Peyer's patch (tissue), 4 donors: ENCODE data around the gene POLR3K. TPM values are rescaled to one million over a fixed set of nuclear protein-coding genes. Genes with fewer than 3 reads are reported as not detected.

Source experiments
- DNase-seq, 3 donors: peaks; one replicate each; pipeline ENCODE4 v3.0.0-alpha.2; 2017 to 2019
- H3K27ac ChIP-seq, 4 donors: fragments of 200-600 bp; sonication (generic); one replicate each; pipeline ENCODE4 v1.5.1; 2016 to 2019
- H3K27me3 ChIP-seq, 2 donors: fragments of 200-600 bp; sonication (generic); one replicate each; pipeline ENCODE4 v1.5.1; 2019
- H3K36me3 ChIP-seq, 3 donors: fragments of 200-600 bp; sonication (generic); one replicate each; pipeline ENCODE4 v1.5.1; 2016 to 2019
- H3K4me1 ChIP-seq, 4 donors: fragments of 200-600 bp; sonication (generic); one replicate each; pipeline ENCODE4 v1.5.1; 2016 to 2019
- H3K4me3 ChIP-seq, 4 donors: fragments of 200-600 bp; sonication (generic); 1 replicate in 3 of 4; 2 replicates in 1 of 4; pipeline ENCODE4 v1.5.1; 2016 to 2019; ENCODE audit warnings: mild to moderate bottlenecking in 1 of 4
- H3K9me3 ChIP-seq, 4 donors: fragments of 200-600 bp; sonication (generic); one replicate each; pipeline ENCODE4 v1.5.1; 2016 to 2019; ENCODE audit warnings: mild to moderate bottlenecking in 1 of 4
- CTCF ChIP-seq, 6 experiments: fragments of 450-650 bp in 4 of 6; fragments of 200-600 bp in 2 of 6; sonication (generic) in 1 of 6; IDR thresholded peaks; one replicate each; pipeline ENCODE4 v1.5.1; 2017 to 2019; ENCODE audit warnings: antibody characterized with exemption in 6 of 6, mild to moderate bottlenecking in 3 of 6, moderate library complexity in 1 of 6
- POLR2A ChIP-seq, 2 donors: fragments of 450-650 bp; IDR thresholded peaks; one replicate each; pipeline ENCODE4 v1.5.1; 2017; ENCODE audit warnings: antibody characterized with exemption in 2 of 2, mild to moderate bottlenecking in 2 of 2, moderate library complexity in 2 of 2
- total RNA-seq, 4 donors: library from RNA; depleted of rRNA; stranded (reverse); fragments of >200 nt; gene quantifications; one replicate each; pipeline ENCODE4 v1.1.0, GENCODE V29; 2016

POLR3K gene
- total RNA-seq, 4 donors from 2014 or later: 2.5 to 6.3 (median 3.3) TPM

- no peaks in the 10 kb centered on the region for H3K27me3 ChIP-seq
- peaks cover 0 to 50% (median 19%) of the 10 kb centered on the region in 4 donors for H3K4me1 ChIP-seq
- H3K4me3 ChIP-seq: peak within 1 kb of the TSS; percentile 62 to 98 (median 96)
- peak within 1 kb of the TSS; percentile 83 to 92 (median 89) for H3K27ac ChIP-seq
- no peak for TF ChIP-seq CTCF (IDR thresholded peaks at IDR 0.05)
- peak; percentile 55 to 69 for TF ChIP-seq POLR2A (IDR thresholded peaks at IDR 0.05)
- H3K9me3 ChIP-seq: no peaks in the 10 kb centered on the region
- H3K36me3 ChIP-seq: peaks cover 0 to 16% (median 0%) of the 10 kb centered on the region in 3 donors
- peak; percentile 85 to 94 (median 86) for DNase-seq
Observed at GRCh38 chr16:77807-78443, 24.5 kb upstream of the POLR3K start, which contains the start of gene MPG. TSS of gene MPG (plus strand) at chr16:78225. CDS start at chr16:78310, 85 bp downstream.

GRCh38 chr16:77273-77806 is 23.9 kb upstream of the POLR3K start:
- Histone ChIP-seq H3K36me3 (peaks cover 0 to 13% (median 0%) of the 10 kb centered on the region in 3 donors), H3K9me3 (no peaks in the 10 kb centered on the region), H3K27ac (peak overlapping the region; percentile 83 to 92 (median 89)), H3K27me3 (no peaks in the 10 kb centered on the region), H3K4me3 (peak overlapping the region; percentile 62 to 98 (median 96)), H3K4me1 (peaks cover 0 to 55% (median 23%) of the 10 kb centered on the region in 4 donors)
- DNase-seq: peak; percentile 49 to 73 (median 69)
- TF ChIP-seq CTCF (IDR thresholded peaks at IDR 0.05) (no peak), POLR2A (IDR thresholded peaks at IDR 0.05) (no peak)

DNA sequence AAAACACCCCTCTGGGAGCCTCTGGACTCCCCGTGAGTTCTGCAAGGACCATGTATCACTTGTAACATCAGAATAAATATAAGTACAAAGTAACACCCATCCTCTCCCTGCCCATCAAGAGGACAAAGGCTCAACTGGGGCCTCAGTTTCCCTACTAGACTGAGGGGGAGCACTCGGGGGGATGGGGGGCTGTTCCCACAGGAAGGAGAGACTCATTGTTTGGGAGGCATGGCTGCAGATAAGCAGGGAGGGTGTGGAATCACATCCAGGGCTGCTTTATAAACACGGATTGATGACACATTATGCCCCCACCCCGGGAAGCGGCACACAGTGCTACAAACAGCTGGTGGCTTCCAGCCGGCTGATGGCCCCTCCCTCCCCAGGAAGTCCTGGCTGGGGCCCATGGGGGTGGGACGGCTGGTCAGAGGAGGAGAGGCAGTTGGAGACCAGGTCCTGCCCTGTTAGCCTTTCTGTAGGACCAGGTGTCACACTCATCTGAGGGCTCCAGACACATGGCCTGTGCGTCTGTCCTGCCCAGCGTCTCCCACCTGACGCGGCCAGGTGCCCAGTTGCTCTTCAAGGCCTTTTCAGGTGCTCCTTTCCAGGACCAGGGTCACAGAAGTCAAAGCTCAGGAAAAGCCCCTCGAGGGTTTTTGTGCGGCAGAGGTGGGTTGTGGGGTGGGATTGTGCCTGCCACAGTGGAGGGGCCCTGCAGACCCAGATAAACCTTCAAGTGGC is 23.3 kb upstream of the POLR3K start:
- Histone ChIP-seq H3K27me3 (no peaks in the 10 kb centered on the region), H3K36me3 (peaks cover 0 to 12% (median 0%) of the 10 kb centered on the region in 3 donors), H3K27ac (peak overlapping the region; percentile 83 to 92 (median 89)), H3K4me1 (peaks cover 0 to 55% (median 25%) of the 10 kb centered on the region in 4 donors), H3K9me3 (no peaks in the 10 kb centered on the region), H3K4me3 (peak overlapping the region; percentile 62 to 98 (median 96))
- no peak for TF ChIP-seq POLR2A (IDR thresholded peaks at IDR 0.05)
- TF ChIP-seq CTCF (IDR thresholded peaks at IDR 0.05): no peak
- DNase-seq: peak; percentile 40 to 80 (median 79)

GRCh38 chr16:75580-76501 is 22.4 kb upstream of the POLR3K start:
- H3K27ac ChIP-seq: peak overlapping the region; percentile 7 to 92 (median 89)
- H3K27me3 ChIP-seq: no peaks in the 10 kb centered on the region
- TF ChIP-seq POLR2A (IDR thresholded peaks at IDR 0.05) (no peak), CTCF (IDR thresholded peaks at IDR 0.05) (peak in 3 of 6 experiments; percentile 8 to 18 (median 18))
- peaks cover 0 to 60% (median 25%) of the 10 kb centered on the region in 4 donors for H3K4me1 ChIP-seq
- H3K4me3 ChIP-seq: no peak overlapping the region
- peak; percentile 37 to 78 (median 66) for DNase-seq
- H3K36me3 ChIP-seq: peaks cover 0 to 12% (median 0%) of the 10 kb centered on the region in 3 donors
- no peaks in the 10 kb centered on the region for H3K9me3 ChIP-seq
